Dermis blood vessel endothelial cell (primary cell): ENCODE measurements around the gene PEX5L. TPM values are rescaled to one million over a fixed set of nuclear protein-coding genes. Genes with fewer than 3 reads are reported as not detected.
"Not testable (repeated sequence)": the region's sequence is repeated elsewhere in the genome, so short reads cannot be mapped to it uniquely, and the experiment has no call there.

Experiments
- DNase-seq: peaks from one replicate; pipeline ENCODE4 v3.0.0; 2010
- total RNA-seq: library from RNA; depleted of rRNA; stranded (reverse); fragments of >200 nt; gene quantifications from 2 replicates; pipeline ENCODE4 v1.2.3, GENCODE V29; 2014

PEX5L gene
- total RNA-seq, 1 donor from 2014 or later = not detected

DNA sequence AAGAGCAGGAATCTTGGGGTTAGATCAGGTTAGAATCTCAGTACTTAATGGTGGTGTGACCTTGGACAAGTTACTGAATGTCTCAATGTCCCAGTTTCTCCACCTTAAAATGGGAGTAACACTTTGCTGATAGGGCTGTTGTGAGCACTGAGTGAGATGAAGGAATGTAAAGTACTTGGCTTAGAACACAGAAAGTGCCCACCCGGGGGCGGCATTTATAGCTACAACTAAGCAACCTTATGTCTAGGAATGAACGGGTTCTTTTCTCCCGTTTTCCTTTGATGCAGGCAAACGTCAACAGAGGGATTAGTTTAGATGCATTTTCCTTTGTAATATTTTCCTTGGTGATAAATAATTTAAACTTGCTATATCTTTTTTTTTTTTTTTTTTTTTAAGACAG is 207.3 kb downstream of the PEX5L start:
- no peak for DNase-seq

- DNase-seq = no peak
Observed at GRCh38 chr3:179828738-179829137, 208.0 kb downstream of the PEX5L start.

GRCh38 chr3:179826247-179826637 is 210.5 kb downstream of the PEX5L start:
- DNase-seq = no peak

- DNase-seq = no peak
Observed at GRCh38 chr3:179825527-179826246, 211.1 kb downstream of the PEX5L start.

DNA sequence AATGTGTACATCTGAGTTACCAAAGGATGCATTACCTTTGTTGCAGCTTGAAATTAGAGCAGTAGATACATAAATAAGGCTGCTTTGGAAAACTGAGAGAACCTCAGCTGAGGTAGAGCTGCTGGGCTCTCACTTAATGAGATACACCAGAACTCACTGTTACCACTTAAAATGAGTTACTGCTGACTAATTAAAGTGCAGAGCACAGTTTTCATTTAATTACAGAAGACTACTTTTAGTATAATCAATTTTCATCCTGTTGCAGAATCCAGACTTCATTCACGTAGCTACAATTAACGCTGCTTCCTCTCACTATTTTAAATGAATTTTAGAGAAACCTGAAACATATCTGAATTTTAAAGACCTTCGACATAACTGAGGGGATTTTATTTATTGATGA is 214.4 kb downstream of the PEX5L start:
- DNase-seq = no peak

- no peak for DNase-seq
Observed at GRCh38 chr3:179819379-179819778, 217.4 kb downstream of the PEX5L start.

DNA sequence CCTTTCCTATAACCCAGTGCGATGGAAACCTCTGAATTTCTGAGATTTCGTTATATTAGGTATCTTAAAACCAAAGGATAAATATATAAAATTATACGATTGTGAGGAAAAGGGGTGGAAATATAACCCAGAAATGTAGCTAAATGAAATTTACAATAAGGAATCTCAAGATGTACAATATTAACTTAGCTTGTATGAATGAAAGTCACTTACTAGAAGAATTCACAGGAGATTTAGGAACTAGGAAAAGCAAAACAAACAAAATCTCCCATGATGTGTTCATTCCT is 224.7 kb downstream of the PEX5L start:
- no peak for DNase-seq

GRCh38 chr3:179811321-179812095 is 225.2 kb downstream of the PEX5L start:
- peak; percentile 73 for DNase-seq

- no peak for DNase-seq
Observed at GRCh38 chr3:179809639-179810038, 227.1 kb downstream of the PEX5L start.

DNA sequence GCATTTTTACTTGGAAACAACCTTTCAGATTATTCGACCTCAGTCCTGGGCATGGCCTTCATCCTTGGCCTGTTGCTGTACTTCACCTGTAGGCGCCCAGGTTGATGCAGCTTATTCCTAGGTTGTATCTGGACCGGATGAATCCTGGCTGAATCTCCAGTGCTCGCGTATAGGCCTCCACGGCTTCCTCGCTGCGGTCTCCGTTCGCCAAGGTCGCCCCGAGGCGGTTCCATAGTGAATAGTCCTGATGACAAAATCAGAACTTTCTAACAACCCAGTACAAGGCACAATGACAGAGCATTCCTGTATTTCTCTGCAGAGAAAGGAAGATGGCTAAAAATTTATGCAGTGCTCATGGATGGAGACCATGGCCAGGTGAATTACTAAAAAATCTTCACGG is 229.1 kb downstream of the PEX5L start:
- DNase-seq = no peak

GRCh38 chr3:179806177-179806576 is 230.6 kb downstream of the PEX5L start:
- DNase-seq = no peak

DNA sequence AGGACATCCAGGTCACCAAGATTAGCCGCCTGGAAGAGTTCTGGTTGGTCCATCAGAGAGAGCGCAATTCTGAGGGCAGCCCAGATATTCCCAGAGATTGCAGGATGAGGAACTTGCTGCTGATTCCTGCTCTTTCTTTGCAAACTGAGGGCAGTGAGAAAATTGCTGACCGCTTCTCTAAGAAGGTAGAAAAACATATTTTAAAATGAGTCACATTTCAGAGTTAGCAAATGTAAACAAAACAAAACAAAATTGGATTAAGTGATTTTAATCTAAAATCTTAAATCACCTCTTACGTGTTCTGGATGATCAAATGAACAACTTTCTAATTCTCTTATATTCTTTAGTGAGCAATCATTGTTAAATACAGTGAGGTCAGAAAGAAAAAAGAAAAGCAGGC is 234.9 kb downstream of the PEX5L start:
- DNase-seq = no peak

GRCh38 chr3:179801263-179801662 is 235.5 kb downstream of the PEX5L start:
- DNase-seq = no peak

DNA sequence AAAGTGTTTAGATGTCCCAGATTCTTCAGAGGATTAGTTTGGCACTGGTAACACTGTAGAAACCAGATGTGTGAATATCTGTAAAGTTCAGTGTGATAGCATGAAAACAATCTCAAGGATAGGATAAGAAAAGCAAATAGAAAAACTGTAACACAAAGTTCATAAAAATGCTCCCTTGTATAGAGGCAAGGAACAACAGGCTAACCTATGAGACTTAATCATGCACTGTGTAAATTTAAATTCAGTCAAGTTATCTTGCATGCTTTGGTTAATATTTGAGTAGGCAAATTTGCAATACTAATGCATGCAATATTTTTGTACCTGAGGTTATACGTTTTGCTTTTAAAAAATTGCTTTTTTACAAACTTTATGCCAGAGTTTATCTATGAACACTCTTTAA is 239.5 kb downstream of the PEX5L start:
- no peak for DNase-seq

- DNase-seq = no peak
Observed at GRCh38 chr3:179796421-179796820, 240.3 kb downstream of the PEX5L start.

- DNase-seq = no peak
Observed at GRCh38 chr3:179794355-179794754, 242.4 kb downstream of the PEX5L start.

GRCh38 chr3:179791793-179792192 is 244.9 kb downstream of the PEX5L start:
- no peak for DNase-seq

DNA sequence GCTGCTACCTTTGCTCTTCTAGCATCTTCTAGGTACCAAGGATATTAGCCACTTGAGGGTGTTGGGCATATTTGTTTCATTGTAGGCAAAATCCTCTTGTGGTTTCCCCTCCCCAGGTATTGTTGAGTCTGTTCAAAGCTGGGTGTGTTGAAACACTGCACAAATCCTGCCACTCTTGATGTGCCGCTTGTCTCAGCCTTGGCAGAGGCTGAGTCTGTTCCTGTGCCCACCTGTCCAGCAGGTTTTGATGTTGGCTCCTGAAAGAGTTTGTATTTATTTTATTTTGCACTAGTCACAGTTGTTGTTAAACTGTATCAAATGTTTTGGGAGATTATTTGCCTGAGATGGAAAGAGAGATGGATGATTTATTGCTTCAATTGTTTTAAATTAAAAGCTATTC is 247.7 kb downstream of the PEX5L start:
- no peak for DNase-seq

- not testable (repeated sequence) for DNase-seq
Observed at GRCh38 chr3:179782841-179783240, 253.9 kb downstream of the PEX5L start.

- DNase-seq = no peak
Observed at GRCh38 chr3:179775416-179776122, 261.2 kb downstream of the PEX5L start.

- DNase-seq = no peak
Observed at GRCh38 chr3:179772297-179772696, 264.4 kb downstream of the PEX5L start.

- DNase-seq = peak; percentile 22
Observed at GRCh38 chr3:179771797-179772196, 264.9 kb downstream of the PEX5L start.

DNA sequence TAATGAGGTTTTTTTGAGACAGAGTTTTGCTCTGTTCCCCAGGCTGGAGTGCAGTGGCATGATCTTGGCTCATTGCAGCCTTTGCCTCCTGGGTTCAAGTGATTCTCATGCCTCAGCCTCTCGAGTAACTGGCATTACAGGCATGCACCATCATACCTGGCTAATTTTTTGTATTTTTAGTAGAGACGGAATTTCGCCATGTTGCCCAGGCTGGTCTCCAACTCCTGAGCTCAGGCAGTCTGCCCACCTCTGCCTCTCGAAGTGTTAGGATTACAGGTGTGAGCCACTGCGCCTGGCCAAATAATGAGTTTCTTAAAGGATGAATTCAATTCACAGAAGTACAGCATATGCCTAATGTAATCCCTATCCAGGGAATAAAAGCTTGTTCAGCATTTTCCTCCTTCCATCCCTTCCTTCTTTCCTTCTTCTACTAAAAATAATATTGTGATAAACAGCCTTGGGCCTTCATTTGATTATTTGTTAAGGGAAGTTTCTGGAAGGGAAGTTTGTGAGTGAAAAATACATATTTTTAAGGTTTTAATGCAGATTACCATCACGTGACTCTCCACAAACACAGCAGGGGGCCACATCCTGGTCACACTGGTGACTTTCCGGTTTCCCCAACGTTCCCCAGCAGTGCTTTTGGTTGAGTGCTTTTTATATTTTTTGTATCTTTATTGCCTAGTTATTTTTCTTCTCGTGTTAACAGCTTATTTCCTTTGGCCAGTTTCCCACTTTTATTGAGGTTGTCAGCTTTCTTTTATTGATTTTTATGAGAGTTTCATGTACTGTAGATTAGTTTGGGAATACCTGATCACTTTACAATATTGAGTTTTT is 267.1 kb downstream of the PEX5L start:
- DNase-seq = peak; percentile 9
